H1 (cell line): Measurements from ENCODE around the gene RAD18. TPM values are rescaled to one million over a fixed set of nuclear protein-coding genes. Genes with fewer than 3 reads are reported as not detected.

Experiments used
- CTCF ChIA-PET: fragments of 300-600 bp; sonication (Branson Sonifier 250); formaldehyde crosslinking; loops from one replicate; lab custom pipeline; 2021; ENCODE audit not compliant: partially characterized antibody; lab: Charles Lee
- POLR2A ChIA-PET: fragments of 300-600 bp; sonication (Branson Sonifier 250); formaldehyde crosslinking; loops from one replicate; lab custom pipeline; 2021; ENCODE audit warnings: inconsistent platforms; ENCODE audit not compliant: partially characterized antibody; lab: Charles Lee
- DNase-seq, 2 experiments: peaks; one replicate each; pipeline versions ENCODE4 v3.0.0 to v3.0.0-alpha.2; 2010 to 2022; ENCODE audit warnings: low spot score in 2 of 2, low read depth in 1 of 2, mixed read lengths in 1 of 2
- FAIRE-seq: peaks from 2 replicates; lab custom pipeline; 2011; peaks lifted over from hg19 to GRCh38; lab: Jason Lieb, UNC
- H2AFZ ChIP-seq: 2 replicates; pipeline ENCODE4 v1.8.1; 2012; ENCODE audit warnings: low read length, inconsistent platforms
- H2AK5ac ChIP-seq: 2 replicates; pipeline ENCODE4 v1.6.1; 2013; ENCODE audit warnings: low read depth, low read length
- H2BK120ac ChIP-seq: replicated peaks from 2 replicates; pipeline ENCODE3; 2013; ENCODE audit warnings: low read depth, low read length, inconsistent platforms
- H2BK12ac ChIP-seq: 2 replicates; pipeline ENCODE4 v1.6.1; 2013; ENCODE audit warnings: low read depth, low read length
- H2BK15ac ChIP-seq: 2 replicates; pipeline ENCODE4 v1.6.1; 2013; ENCODE audit warnings: low read length
- H2BK20ac ChIP-seq: 2 replicates; pipeline ENCODE4 v1.6.1; 2013; ENCODE audit warnings: low read length
- H2BK5ac ChIP-seq: 2 replicates; pipeline ENCODE4 v1.6.1; 2013; ENCODE audit warnings: low read depth, low read length
- H3K14ac ChIP-seq: 2 replicates; pipeline ENCODE4 v1.6.1; 2013; ENCODE audit warnings: inconsistent platforms; ENCODE audit not compliant: insufficient read length
- H3K18ac ChIP-seq: 2 replicates; pipeline ENCODE4 v1.6.1; 2013; ENCODE audit warnings: low read length; ENCODE audit errors: extremely low read depth
- H3K23ac ChIP-seq: 2 replicates; pipeline ENCODE4 v1.6.1; 2013; ENCODE audit warnings: inconsistent platforms; ENCODE audit not compliant: insufficient read length
- H3K23me2 ChIP-seq: 2 replicates; pipeline ENCODE4 v1.6.1; 2013; ENCODE audit warnings: low read depth, low read length
- H3K27ac ChIP-seq: 2 replicates; pipeline ENCODE4 v1.6.1; 2011; ENCODE audit warnings: low read depth, low read length, inconsistent platforms
- H3K27me3 ChIP-seq, 4 experiments: replicated peaks in 1 of 4; 1 replicate in 1 of 4; 2 replicates in 3 of 4; pipeline versions ENCODE4 v1.6.1 to v1.8.1; 2011 to 2013; ENCODE audit warnings: low read length in 3 of 4, mild to moderate bottlenecking in 3 of 4, inconsistent platforms in 2 of 4, mixed read lengths in 2 of 4, moderate library complexity in 1 of 4; ENCODE audit not compliant: control insufficient read depth in 3 of 4, insufficient read depth in 3 of 4; ENCODE audit errors: extremely low read depth in 1 of 4
- H3K36me3 ChIP-seq, 4 experiments: 2 replicates each; pipeline versions ENCODE4 v1.6.1 to v1.8.1; 2011 to 2013; ENCODE audit warnings: mild to moderate bottlenecking in 4 of 4, low read length in 3 of 4, moderate library complexity in 2 of 4, control low read depth in 1 of 4, inconsistent platforms in 1 of 4; ENCODE audit not compliant: insufficient read depth in 4 of 4, control insufficient read depth in 2 of 4
- H3K4ac ChIP-seq: replicated peaks from 2 replicates; pipeline ENCODE3; 2013; ENCODE audit warnings: low read length, low read depth, mixed read lengths, inconsistent platforms; ENCODE audit not compliant: insufficient read length
- H3K4me1 ChIP-seq, 4 experiments: replicated peaks in 1 of 4; 1 replicate in 1 of 4; 2 replicates in 3 of 4; pipeline versions ENCODE4 v1.6.1 to v1.8.1; 2011 to 2013; ENCODE audit warnings: low read length in 3 of 4, inconsistent platforms in 2 of 4, mixed read lengths in 1 of 4; ENCODE audit not compliant: insufficient read depth in 4 of 4, control insufficient read depth in 3 of 4
- H3K4me2 ChIP-seq, 2 experiments: 2 replicates each; pipeline versions ENCODE4 v1.6.1 to v1.8.1; 2011 to 2013; ENCODE audit warnings: low read depth in 2 of 2, low read length in 2 of 2, control low read depth in 1 of 2, inconsistent platforms in 1 of 2, mild to moderate bottlenecking in 1 of 2; ENCODE audit not compliant: insufficient read depth in 1 of 2
- H3K4me3 ChIP-seq, 4 experiments: fragments of 200-600, 300-600 bp in 1 of 4; sonication (generic), shearing (Covaris generic), sonication (Bioruptor Twin) in 1 of 4; 2 replicates each; pipeline versions ENCODE4 v1.5.1 to v1.8.1; 2011 to 2016; ENCODE audit warnings: low read length in 4 of 4, low read depth in 3 of 4, control low read depth in 2 of 4, inconsistent platforms in 2 of 4, mild to moderate bottlenecking in 2 of 4, mixed read lengths in 1 of 4, moderate library complexity in 1 of 4; ENCODE audit not compliant: insufficient read depth in 2 of 4; ENCODE audit errors: extremely low read depth in 1 of 4
- H3K56ac ChIP-seq: replicated peaks from 2 replicates; pipeline ENCODE3; 2013; ENCODE audit warnings: low read depth, mild to moderate bottlenecking, mixed read lengths, low read length, inconsistent platforms; ENCODE audit not compliant: insufficient read length
- H3K79me1 ChIP-seq: 2 replicates; pipeline ENCODE4 v1.6.1; 2013; ENCODE audit warnings: low read depth, low read length, control low read depth
- H3K79me2 ChIP-seq, 2 experiments: 2 replicates each; pipeline versions ENCODE4 v1.6.1 to v1.8.1; 2012 to 2013; ENCODE audit warnings: low read length in 2 of 2, mild to moderate bottlenecking in 2 of 2, inconsistent platforms in 1 of 2; ENCODE audit not compliant: insufficient read depth in 2 of 2, control insufficient read depth in 1 of 2
- H3K9ac ChIP-seq, 4 experiments: replicated peaks in 1 of 4; 1 replicate in 1 of 4; 2 replicates in 3 of 4; pipeline versions ENCODE4 v1.6.1 to v1.8.1; 2011 to 2013; ENCODE audit warnings: low read depth in 3 of 4, low read length in 3 of 4, control low read depth in 2 of 4, mild to moderate bottlenecking in 2 of 4, moderate library complexity in 2 of 4, inconsistent platforms in 1 of 4; ENCODE audit errors: extremely low read depth in 1 of 4
- H3K9me3 ChIP-seq, 2 experiments: 2 replicates each; pipeline versions ENCODE4 v1.6.1 to v1.8.1; 2012 to 2013; ENCODE audit warnings: mild to moderate bottlenecking in 2 of 2, moderate library complexity in 2 of 2, control low read depth in 1 of 2, inconsistent platforms in 1 of 2, low read depth in 1 of 2, low read length in 1 of 2, mixed read lengths in 1 of 2; ENCODE audit not compliant: insufficient read depth in 2 of 2
- H4K20me1 ChIP-seq, 2 experiments: replicated peaks in 1 of 2; 2 replicates each; pipeline versions ENCODE3 to v1.8.1; 2011 to 2013; ENCODE audit warnings: inconsistent platforms in 2 of 2, low read length in 2 of 2, mild to moderate bottlenecking in 1 of 2; ENCODE audit not compliant: insufficient read depth in 2 of 2, control insufficient read depth in 1 of 2
- H4K5ac ChIP-seq: 2 replicates; pipeline ENCODE4 v1.6.1; 2013; ENCODE audit warnings: low read length, low read depth, mixed read lengths, inconsistent platforms; ENCODE audit not compliant: insufficient read length
- H4K8ac ChIP-seq: 2 replicates; pipeline ENCODE4 v1.8.0; 2013; ENCODE audit warnings: mild to moderate bottlenecking, moderate library complexity, low read length, inconsistent platforms; ENCODE audit not compliant: insufficient read depth; ENCODE audit errors: extremely low read depth
- H4K91ac ChIP-seq: replicated peaks from 2 replicates; pipeline ENCODE3; 2013; ENCODE audit warnings: low read length, mixed read lengths, inconsistent platforms; ENCODE audit not compliant: insufficient read length
- GTF2F1 ChIP-seq: IDR thresholded peaks from 2 replicates; pipeline ENCODE4 v1.6.1; 2012; ENCODE audit warnings: low read depth, low read length, improper control_type of control experiment, borderline replicate concordance
- TEAD4 ChIP-seq: IDR thresholded peaks from 2 replicates; pipeline ENCODE4 v1.6.1; 2012; ENCODE audit warnings: low read depth, low read length, inconsistent platforms, mixed read lengths
- WGBS, 2 experiments: shearing (Covaris generic) in 1 of 2; methylation state at CpG; one replicate each; pipeline versions ENCODE4 v1.1.6 to v1.1.7; 2013 to 2015; ENCODE audit warnings: low lambda C conversion rate in 2 of 2, mixed read lengths in 2 of 2, inconsistent platforms in 1 of 2, low coverage in 1 of 2, missing lambda C conversion rate in 1 of 2; ENCODE audit not compliant: insufficient replicate concordance in 2 of 2, insufficient coverage in 1 of 2, insufficient read length in 1 of 2; ENCODE audit errors: extremely low coverage in 1 of 2, missing lambda C conversion rate in 1 of 2; 5-methylcytosine and 5-hydroxymethylcytosine counted together
- polyA plus RNA-seq, 7 experiments: library from polyadenylated mRNA; depleted of rRNA in 3 of 7; stranded (reverse) in 5 of 7; unstranded in 2 of 7; fragments of >200 nt in 5 of 7; fragments of 200-250 nt in 2 of 7; gene quantifications; 1 replicate in 5 of 7; 2 replicates in 1 of 7; 4 replicates in 1 of 7; pipeline versions ENCODE4 v1.2.1 to v1.2.3, GENCODE V29; 2011 to 2013; ENCODE audit warnings: missing spikeins in 2 of 7, mixed read lengths in 2 of 7
- total RNA-seq: library from RNA; stranded (reverse); fragmentation: NEBNext Ultra II Directional; extraction: Animal tissue kit (Norgen Biotek cat#: 25700); gene quantifications from 2 replicates; pipeline ENCODE4 v1.2.1, GENCODE V29; 2021
- TF ChIP-seq, protein P1 (sequence below): IDR thresholded peaks from 2 replicates; pipeline ENCODE4 v1.6.1; 2011; ENCODE audit warnings: low read depth, mild to moderate bottlenecking, low read length; ENCODE audit not compliant: insufficient read depth
- TF ChIP-seq, protein P2 (sequence below): IDR thresholded peaks from 2 replicates; pipeline ENCODE4 v1.6.1; 2012; ENCODE audit warnings: inconsistent platforms

RAD18 gene
- total and polyA plus RNA-seq, 2 of the 8 experiments (the other 6 are each of a cell fraction or from before 2014, with no cell fraction given), result 13.0 to 23.2 TPM

DNA sequence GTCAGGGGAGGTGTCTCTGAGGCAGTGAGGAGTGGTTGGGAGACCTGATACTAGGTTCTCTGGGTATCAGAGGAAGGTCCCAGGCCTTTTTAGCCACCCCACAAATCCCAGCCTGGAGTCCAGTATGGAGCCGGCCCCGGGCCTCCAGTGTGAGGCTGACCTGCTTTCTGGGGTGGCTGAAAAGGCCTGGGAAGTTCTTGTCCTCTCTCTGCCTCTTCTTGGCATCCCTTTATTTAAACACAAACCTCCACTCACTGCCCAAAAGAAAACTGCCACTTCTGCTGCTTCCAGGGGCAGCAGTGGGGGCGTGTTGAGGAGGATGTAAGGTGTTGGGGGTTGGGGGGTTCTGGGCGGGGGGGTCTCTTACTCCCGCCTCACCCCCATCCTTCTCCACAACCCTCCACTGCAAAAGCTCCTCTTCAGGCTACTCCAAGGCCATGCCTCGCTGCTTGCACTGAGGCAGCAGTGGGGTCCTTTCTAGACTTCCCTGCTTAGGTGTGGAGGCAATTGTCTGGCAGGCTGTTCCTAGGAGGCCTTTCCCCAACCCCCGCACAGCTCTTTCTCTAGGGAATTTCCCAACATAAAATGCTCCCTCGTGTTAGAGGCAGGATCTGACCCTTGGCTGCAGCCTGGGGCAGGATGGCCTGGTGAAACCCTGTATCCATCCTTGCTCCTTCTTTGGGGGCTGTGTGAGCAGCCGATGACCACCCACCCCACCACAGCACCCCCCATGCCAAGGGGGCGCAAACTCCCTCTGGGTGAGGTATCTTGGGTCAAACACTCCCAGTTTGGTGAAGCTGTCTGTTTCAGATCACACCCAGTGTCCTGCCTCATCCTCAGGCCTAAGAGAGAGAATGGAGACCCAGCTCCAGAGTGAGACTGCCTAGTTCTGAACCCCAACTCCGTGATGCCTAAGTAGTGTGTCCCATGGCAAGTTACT, 12.1 kb upstream of the RAD18 start:
- TF ChIP-seq TEAD4 (no peak), GTF2F1 (no peak)
- TF ChIP-seq, protein P1, sequence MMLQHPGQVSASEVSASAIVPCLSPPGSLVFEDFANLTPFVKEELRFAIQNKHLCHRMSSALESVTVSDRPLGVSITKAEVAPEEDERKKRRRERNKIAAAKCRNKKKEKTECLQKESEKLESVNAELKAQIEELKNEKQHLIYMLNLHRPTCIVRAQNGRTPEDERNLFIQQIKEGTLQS, result no peak
- TF ChIP-seq, protein P2, sequence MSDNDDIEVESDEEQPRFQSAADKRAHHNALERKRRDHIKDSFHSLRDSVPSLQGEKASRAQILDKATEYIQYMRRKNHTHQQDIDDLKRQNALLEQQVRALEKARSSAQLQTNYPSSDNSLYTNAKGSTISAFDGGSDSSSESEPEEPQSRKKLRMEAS, result 0 out of 2 replicates have a peak, but pooled peaks have one; percentile 8
- 80% methylated on average over 11 of the region's 11 CpGs; no CpG with 5 or more reads in 1 of the 2 experiments for WGBS, 2 experiments
- no peak for FAIRE-seq

More for the DNA sequence above, 12.1 kb upstream of the RAD18 start:
- no peaks in the 10 kb centered on the region for H3K79me2 ChIP-seq
- H2AFZ ChIP-seq, result peak overlapping the region; percentile 27; the same call in 1 of the 2 replicates
- no peak overlapping the region for H3K4me2 ChIP-seq
- H2BK12ac ChIP-seq, result no peak overlapping the region
- no peak overlapping the region for H4K91ac ChIP-seq
- H3K9me3 ChIP-seq, result no peaks in the 10 kb centered on the region
- POLR2A ChIA-PET, result interaction anchor here (0.7 kb wide), 1 partner anchor 11 kb away, joined by 3 read pairs; no protein-coding TSS in a partner anchor
- H3K14ac ChIP-seq, result no peak overlapping the region
- no peak overlapping the region for H3K27ac ChIP-seq
- no peak overlapping the region for H3K23ac ChIP-seq
- peak overlapping the region; percentile 17; the same call in 1 of the 2 replicates for H3K18ac ChIP-seq
- H3K4me3 ChIP-seq, result no peak overlapping the region
- no peak overlapping the region for H3K4ac ChIP-seq
- no peak overlapping the region for H3K56ac ChIP-seq
- no peak overlapping the region for H4K8ac ChIP-seq
- H3K23me2 ChIP-seq, result no peaks in the 10 kb centered on the region; the same call in 1 of the 2 replicates
- CTCF ChIA-PET, result interaction anchor here (0.6 to 13.2 kb wide), 18 partner anchors 8 to 339 kb away, joined by 3 to 176 read pairs (median 4); partner anchors contain the start of gene SRGAP3
- no peak overlapping the region for H3K9ac ChIP-seq
- no peak overlapping the region for H2BK20ac ChIP-seq
- no peaks in the 10 kb centered on the region for H3K79me1 ChIP-seq
- no peak overlapping the region for H2BK120ac ChIP-seq
- no peak overlapping the region for H2BK15ac ChIP-seq
- no peak overlapping the region for H4K5ac ChIP-seq
- H3K36me3 ChIP-seq, result no peaks in the 10 kb centered on the region
- peaks cover 0 to 2% (median 0%) of the 10 kb centered on the region in 4 experiments; a peak in 1 of 7 replicates for H3K27me3 ChIP-seq
- H4K20me1 ChIP-seq, result no peaks in the 10 kb centered on the region
- DNase-seq, result no peak
- no peak overlapping the region for H2BK5ac ChIP-seq
- no peak overlapping the region for H2AK5ac ChIP-seq
- peaks cover 0 to 6% (median 3%) of the 10 kb centered on the region in 4 experiments; a peak in 4 of 7 replicates for H3K4me1 ChIP-seq
